Measurements from ENCODE around the gene ITPR1. TPM values are rescaled to one million over a fixed set of nuclear protein-coding genes. Genes with fewer than 3 reads are reported as not detected.

The ITPR1 gene
- total RNA-seq, 1 donor from 2014 or later = 91.7 TPM

DNA sequence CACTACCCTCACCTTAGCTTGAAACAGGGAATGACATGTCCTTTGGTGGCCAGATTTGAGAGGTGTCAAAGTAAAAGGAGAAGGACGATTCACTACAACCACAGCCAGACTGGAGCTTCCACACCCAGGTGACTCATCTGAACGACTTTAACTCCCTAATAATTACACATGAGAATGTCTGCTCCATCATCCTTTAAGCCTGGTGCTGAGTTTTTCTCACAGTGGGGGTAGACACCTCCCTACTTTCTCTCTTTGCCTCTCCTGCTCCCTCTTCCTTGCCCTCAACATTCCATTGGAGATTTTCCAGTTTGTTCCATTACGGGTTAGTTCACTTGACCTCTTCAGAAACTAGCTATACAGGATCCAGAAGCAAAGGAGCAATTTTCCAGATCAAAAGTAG lies 331.8 kb downstream of the ITPR1 start:
- ATAC-seq = peak; percentile 1
- intact Hi-C loops (cut with DNase I) = no loop called here
- no peaks in the 10 kb centered on the region for H3K27me3 ChIP-seq
- H3K27ac ChIP-seq = peak overlapping the region; percentile 76
- no peak overlapping the region for H3K4me3 ChIP-seq
- H3K4me1 ChIP-seq = peaks cover 53% of the 10 kb centered on the region
- TF ChIP-seq, protein P1, sequence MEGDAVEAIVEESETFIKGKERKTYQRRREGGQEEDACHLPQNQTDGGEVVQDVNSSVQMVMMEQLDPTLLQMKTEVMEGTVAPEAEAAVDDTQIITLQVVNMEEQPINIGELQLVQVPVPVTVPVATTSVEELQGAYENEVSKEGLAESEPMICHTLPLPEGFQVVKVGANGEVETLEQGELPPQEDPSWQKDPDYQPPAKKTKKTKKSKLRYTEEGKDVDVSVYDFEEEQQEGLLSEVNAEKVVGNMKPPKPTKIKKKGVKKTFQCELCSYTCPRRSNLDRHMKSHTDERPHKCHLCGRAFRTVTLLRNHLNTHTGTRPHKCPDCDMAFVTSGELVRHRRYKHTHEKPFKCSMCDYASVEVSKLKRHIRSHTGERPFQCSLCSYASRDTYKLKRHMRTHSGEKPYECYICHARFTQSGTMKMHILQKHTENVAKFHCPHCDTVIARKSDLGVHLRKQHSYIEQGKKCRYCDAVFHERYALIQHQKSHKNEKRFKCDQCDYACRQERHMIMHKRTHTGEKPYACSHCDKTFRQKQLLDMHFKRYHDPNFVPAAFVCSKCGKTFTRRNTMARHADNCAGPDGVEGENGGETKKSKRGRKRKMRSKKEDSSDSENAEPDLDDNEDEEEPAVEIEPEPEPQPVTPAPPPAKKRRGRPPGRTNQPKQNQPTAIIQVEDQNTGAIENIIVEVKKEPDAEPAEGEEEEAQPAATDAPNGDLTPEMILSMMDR (IDR thresholded peaks at IDR 0.05) = no peak
- H3K9me3 ChIP-seq = no peaks in the 10 kb centered on the region
- H3K36me3 ChIP-seq = no peaks in the 10 kb centered on the region
- no peak for DNase-seq

DNA sequence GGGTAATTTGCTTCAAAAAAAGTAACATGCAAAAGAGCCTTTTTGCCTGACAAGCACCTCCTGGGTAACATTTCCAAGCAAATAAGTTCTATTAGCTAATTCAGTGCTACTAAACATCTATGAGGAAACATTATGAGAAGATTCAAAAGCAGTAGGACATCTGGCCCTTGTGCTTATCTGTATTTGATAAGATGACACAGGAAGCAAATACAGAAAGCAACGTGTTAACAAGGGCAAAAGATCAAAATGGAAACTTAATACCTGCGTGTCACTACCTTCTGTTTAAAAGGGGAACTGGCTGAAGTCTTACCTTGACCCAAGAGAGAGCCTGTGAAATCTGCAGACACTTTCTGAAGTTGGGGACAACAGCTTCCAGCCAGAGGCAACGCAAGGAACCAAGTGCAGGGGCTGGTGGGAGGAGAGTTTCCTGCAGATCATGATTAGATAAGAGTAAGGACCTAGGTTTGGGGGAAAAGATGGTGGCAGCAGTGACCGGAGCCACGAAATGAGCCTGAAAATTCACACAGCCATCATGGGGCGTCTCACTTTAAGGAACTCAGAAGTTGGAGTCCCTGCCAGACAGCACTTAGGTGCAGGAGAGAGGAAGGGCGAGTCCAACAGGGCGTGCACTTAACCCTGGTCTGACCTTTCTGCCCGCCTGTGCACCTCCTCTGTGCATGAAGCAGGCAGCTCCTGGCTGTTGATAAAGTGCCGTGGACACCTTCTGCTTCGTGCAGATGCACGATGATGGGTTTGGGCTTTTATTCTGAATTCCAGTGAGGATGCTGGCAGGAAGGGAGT lies 332.5 kb downstream of the ITPR1 start:
- Histone ChIP-seq H3K27ac (peak overlapping the region; percentile 76), H3K9me3 (no peaks in the 10 kb centered on the region), H3K4me1 (peaks cover 60% of the 10 kb centered on the region), H3K36me3 (no peaks in the 10 kb centered on the region), H3K27me3 (no peaks in the 10 kb centered on the region), H3K4me3 (peak overlapping the region; percentile 3)
- TF ChIP-seq, protein P1 (IDR thresholded peaks at IDR 0.05) = no peak
- intact Hi-C loops (cut with DNase I) = no loop called here
- ATAC-seq (peak; percentile 84), DNase-seq (peak; percentile 84)

DNA sequence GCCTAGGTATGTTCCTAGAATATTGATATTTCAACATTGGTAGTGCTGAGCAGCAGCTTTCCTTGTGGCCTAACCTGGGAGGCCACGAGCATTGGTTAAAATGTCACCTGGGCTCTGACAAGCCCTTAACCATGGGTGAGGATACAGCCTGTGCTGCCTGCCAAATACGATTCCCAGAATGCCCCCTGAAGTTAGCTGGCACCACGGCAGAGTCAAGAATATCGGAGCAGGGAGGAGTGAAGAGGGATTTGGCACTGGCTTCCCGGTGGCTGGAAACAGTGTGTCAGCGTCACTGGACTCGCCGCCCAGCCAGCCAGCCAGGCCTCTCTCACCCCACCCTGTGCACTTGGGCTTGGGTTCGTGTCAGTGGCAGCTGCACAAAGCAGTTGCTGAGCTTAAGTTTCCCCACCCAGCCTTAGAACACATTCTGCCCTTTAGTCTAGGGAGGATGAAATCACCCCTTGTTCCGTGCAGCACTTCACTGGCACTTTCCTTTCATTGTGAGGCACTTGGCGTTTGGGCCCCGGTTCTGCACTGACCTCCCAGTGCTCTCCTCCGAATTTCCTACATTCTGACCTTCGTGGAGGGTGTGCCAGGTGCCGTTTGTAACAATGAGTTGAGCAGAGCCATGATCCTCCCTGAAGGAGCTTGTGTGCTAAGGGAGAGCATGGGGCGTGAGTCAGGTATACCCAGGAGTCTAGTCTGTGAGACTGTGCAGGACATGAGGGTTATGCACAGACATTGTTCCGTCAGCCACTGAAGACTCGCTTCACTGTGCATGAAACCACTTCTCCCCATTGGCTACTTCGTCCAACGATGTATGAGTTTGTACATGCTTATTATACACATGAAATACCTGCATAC lies 333.3 kb downstream of the ITPR1 start:
- no peak overlapping the region for H3K4me3 ChIP-seq
- no peaks in the 10 kb centered on the region for H3K9me3 ChIP-seq
- DNase-seq (peak; percentile 83), ATAC-seq (peak; percentile 62)
- H3K27ac ChIP-seq = peak overlapping the region; percentile 76
- no peaks in the 10 kb centered on the region for H3K27me3 ChIP-seq
- TF ChIP-seq, protein P1 (IDR thresholded peaks at IDR 0.05) = no peak
- no peaks in the 10 kb centered on the region for H3K36me3 ChIP-seq
- H3K4me1 ChIP-seq = peaks cover 65% of the 10 kb centered on the region
- intact Hi-C loops (cut with DNase I) = no loop called here

DNA sequence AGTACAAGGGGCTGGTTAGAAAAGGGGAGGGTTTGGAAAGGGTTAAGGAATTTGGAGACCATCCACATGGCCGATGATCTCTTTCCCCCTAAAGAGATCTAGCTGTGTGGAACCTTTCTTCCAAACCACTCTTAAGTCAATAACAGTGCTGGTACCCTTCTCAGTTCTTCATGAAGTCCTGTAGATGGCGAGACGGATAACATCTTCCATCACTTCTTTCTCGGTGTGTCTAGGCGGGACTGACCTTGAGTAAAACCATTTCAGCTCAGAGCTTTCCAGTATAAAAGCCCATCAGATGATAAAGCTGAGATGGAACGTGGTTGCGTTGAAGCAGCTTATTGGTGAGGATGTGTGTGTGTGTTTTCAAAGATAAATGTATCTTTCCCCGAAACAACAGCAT lies 334.6 kb downstream of the ITPR1 start:
- no peaks in the 10 kb centered on the region for H3K36me3 ChIP-seq
- TF ChIP-seq, protein P1 (IDR thresholded peaks at IDR 0.05) = no peak
- no peaks in the 10 kb centered on the region for H3K9me3 ChIP-seq
- peak overlapping the region; percentile 76 for H3K27ac ChIP-seq
- intact Hi-C loops (cut with DNase I) = no loop called here
- peaks cover 70% of the 10 kb centered on the region for H3K4me1 ChIP-seq
- ATAC-seq (no peak), DNase-seq (no peak)
- no peak overlapping the region for H3K4me3 ChIP-seq
- H3K27me3 ChIP-seq = no peaks in the 10 kb centered on the region

DNA sequence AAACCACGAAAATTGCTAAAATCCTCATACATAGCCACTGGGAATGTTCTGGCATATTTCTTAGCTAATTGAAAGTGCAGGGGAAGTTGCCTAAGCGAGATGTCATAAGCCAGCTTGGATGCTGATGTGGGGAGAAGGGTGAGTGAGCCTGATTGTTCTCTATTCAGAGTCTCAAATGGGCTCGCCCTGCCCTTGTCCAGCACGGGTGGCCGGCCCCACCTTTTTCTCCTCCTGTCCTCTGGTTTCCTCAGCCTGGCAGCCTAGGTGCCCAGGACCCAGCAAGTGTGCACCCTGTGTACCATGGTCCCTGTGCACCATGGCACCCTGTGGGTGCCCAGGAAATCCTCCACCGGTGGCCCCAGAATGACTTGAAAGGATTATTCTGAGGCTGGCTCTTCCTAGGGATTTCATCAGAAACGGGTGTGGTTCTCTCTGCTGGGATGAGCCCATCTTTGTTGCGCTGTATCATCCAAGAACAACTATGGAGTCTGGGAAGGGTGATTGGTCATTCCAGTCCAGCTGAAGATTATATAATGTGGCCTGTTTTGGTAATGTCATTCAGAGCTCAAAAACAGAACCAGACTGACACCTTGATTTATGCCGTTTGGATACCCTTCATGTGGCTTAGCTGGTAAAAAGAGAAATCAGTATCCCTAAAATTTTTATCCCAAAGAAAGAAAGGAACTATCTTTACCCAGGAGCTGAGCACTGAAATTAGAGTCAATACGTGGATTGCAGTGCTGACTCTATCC lies 335.3 kb downstream of the ITPR1 start:
- H3K36me3 ChIP-seq = no peaks in the 10 kb centered on the region
- DNase-seq (no peak), ATAC-seq (peak; percentile 17)
- no peaks in the 10 kb centered on the region for H3K27me3 ChIP-seq
- no peak overlapping the region for H3K4me3 ChIP-seq
- H3K4me1 ChIP-seq = peaks cover 70% of the 10 kb centered on the region
- intact Hi-C loops (cut with DNase I) = no loop called here
- TF ChIP-seq, protein P1 (IDR thresholded peaks at IDR 0.05) = no peak
- H3K27ac ChIP-seq = peak overlapping the region; percentile 76
- H3K9me3 ChIP-seq = no peaks in the 10 kb centered on the region
